GM12873 (cell line): ENCODE results near the gene TSPAN13.

Experiments used
- CTCF ChIP-seq: IDR thresholded peaks from 2 replicates; pipeline ENCODE4 v1.5.1; 2012; ENCODE audit warnings: low read depth, mild to moderate bottlenecking, moderate library complexity, low read length, control low read depth; ENCODE audit not compliant: insufficient read depth; ENCODE audit errors: missing control alignments

The TSPAN13 gene

DNA sequence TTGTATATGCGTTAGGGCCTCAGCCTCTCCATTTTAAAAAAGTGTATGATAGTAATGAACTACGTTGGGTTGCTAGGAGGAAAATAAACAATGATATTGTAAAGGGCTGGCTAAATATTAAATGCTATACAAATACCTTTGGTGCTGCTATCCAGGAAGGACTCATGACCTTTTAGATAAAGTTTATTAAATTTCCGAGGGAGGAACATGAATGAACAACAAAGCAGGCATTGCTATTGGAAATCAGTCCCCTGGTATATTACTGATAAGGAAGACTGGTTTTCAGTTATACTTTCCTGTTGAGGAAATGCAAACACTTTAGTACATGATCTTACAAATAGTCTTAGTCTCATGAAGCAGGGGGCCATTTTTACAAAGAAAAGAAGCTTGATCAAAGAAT is 68.5 kb downstream of the TSPAN13 start:
- TF ChIP-seq CTCF, result no peak

DNA sequence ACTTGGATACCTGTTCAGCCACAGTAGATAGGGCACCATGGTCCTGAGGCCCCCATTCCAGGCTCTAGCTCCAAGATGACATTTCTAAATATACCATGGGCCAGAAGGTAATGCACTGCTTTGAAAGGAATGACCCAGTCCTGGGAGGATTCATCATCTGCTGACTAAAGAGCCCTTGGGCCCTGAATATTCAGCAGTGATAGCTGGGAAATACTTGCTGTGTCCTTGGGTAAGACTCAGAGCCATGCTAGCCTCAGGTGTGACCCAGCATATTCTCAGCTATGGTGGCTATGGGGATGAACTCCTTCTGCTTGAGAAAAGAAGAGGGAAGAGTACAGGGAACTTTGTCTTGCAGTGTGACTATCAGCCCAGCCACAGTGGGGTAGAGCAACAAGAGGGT is 72.5 kb downstream of the TSPAN13 start:
- no peak for TF ChIP-seq CTCF

GRCh38 chr7:16833373-16833772 is 79.8 kb downstream of the TSPAN13 start:
- no peak for TF ChIP-seq CTCF
